Measurements from ENCODE around the gene STH.

The STH gene

GRCh38 chr17:46039592-46040186, 40.6 kb downstream of the STH start:
- no peak overlapping the region for H4K5ac ChIP-seq (ENCODE audit: low read length)
- no peak overlapping the region for H3K18ac ChIP-seq (ENCODE audit: low read length)
- no peak overlapping the region for H3K4me3 ChIP-seq (ENCODE audit: low read length)
- H3K36me3 ChIP-seq (ENCODE audit: control insufficient read depth, insufficient read depth, low read length) = peaks cover 9% of the 10 kb centered on the region
- H2BK120ac ChIP-seq (ENCODE audit: low read depth, low read length) = no peak overlapping the region
- H3K79me2 ChIP-seq (ENCODE audit: control insufficient read depth, insufficient read depth, low read length) = no peaks in the 10 kb centered on the region
- H3K27me3 ChIP-seq (ENCODE audit: insufficient read depth, low read length, poor library complexity) = no peaks in the 10 kb centered on the region
- no peaks in the 10 kb centered on the region for H3K4me1 ChIP-seq (ENCODE audit: control insufficient read depth, low read depth, low read length)
- no peak overlapping the region for H3K56ac ChIP-seq (ENCODE audit: low read length)
- no peak overlapping the region for H2BK5ac ChIP-seq (ENCODE audit: low read length)
- no peak overlapping the region for H4K8ac ChIP-seq (ENCODE audit: low read depth, low read length)
- no peak overlapping the region for H3K4ac ChIP-seq (ENCODE audit: low read depth, low read length)
- WGBS (ENCODE audit: extremely low coverage, insufficient coverage, low lambda C conversion rate) = no CpG with 5 or more reads among the region's 5 CpGs
- H3K4me2 ChIP-seq (ENCODE audit: low read length) = no peak overlapping the region
- no peak overlapping the region for H2AK5ac ChIP-seq (ENCODE audit: low read length)
- H3K23ac ChIP-seq (ENCODE audit: low read length) = no peak overlapping the region
- H3K27ac ChIP-seq (ENCODE audit: low read depth, low read length) = no peak overlapping the region
- no peak for DNase-seq
- H3K9ac ChIP-seq (ENCODE audit: low read length) = no peak overlapping the region
- H2BK15ac ChIP-seq (replicated peaks; ENCODE audit: low read depth) = no peak overlapping the region
- peaks cover 5% of the 10 kb centered on the region for H3K79me1 ChIP-seq (ENCODE audit: low read length)

GRCh38 chr17:46042246-46042645, 43.2 kb downstream of the STH start:
- H3K27ac ChIP-seq (ENCODE audit: low read depth, low read length) = no peak overlapping the region

GRCh38 chr17:46042925-46043324, 43.9 kb downstream of the STH start:
- Histone ChIP-seq H2BK15ac (replicated peaks; ENCODE audit: low read depth) (no peak overlapping the region), H3K18ac (ENCODE audit: low read length) (no peak overlapping the region), H3K27ac (ENCODE audit: low read depth, low read length) (no peak overlapping the region), H3K4ac (ENCODE audit: low read depth, low read length) (no peak overlapping the region), H3K9ac (ENCODE audit: low read length) (no peak overlapping the region), H3K4me2 (ENCODE audit: low read length) (no peak overlapping the region), H3K27me3 (ENCODE audit: insufficient read depth, low read length, poor library complexity) (no peaks in the 10 kb centered on the region), H2BK5ac (ENCODE audit: low read length) (no peak overlapping the region), H3K4me3 (ENCODE audit: low read length) (no peak overlapping the region), H2AK5ac (ENCODE audit: low read length) (no peak overlapping the region), H3K4me1 (ENCODE audit: control insufficient read depth, low read depth, low read length) (no peaks in the 10 kb centered on the region), H3K56ac (ENCODE audit: low read length) (no peak overlapping the region), H3K36me3 (ENCODE audit: control insufficient read depth, insufficient read depth, low read length) (peaks cover 6% of the 10 kb centered on the region), H3K79me1 (ENCODE audit: low read length) (peaks cover 5% of the 10 kb centered on the region), H2BK120ac (ENCODE audit: low read depth, low read length) (no peak overlapping the region), H3K23ac (ENCODE audit: low read length) (no peak overlapping the region), H4K5ac (ENCODE audit: low read length) (no peak overlapping the region), H3K79me2 (ENCODE audit: control insufficient read depth, insufficient read depth, low read length) (no peaks in the 10 kb centered on the region), H4K8ac (ENCODE audit: low read depth, low read length) (no peak overlapping the region)
- no CpG with 5 or more reads among the region's 3 CpGs for WGBS (ENCODE audit: extremely low coverage, insufficient coverage, low lambda C conversion rate)
- DNase-seq = no peak

More at GRCh38 chr17:46042246-46042645, 43.2 kb downstream of the STH start:
- Histone ChIP-seq H2BK15ac (replicated peaks; ENCODE audit: low read depth) (no peak overlapping the region), H3K79me2 (ENCODE audit: control insufficient read depth, insufficient read depth, low read length) (no peaks in the 10 kb centered on the region), H3K9ac (ENCODE audit: low read length) (no peak overlapping the region), H2BK120ac (ENCODE audit: low read depth, low read length) (no peak overlapping the region), H3K27me3 (ENCODE audit: insufficient read depth, low read length, poor library complexity) (no peaks in the 10 kb centered on the region), H3K4ac (ENCODE audit: low read depth, low read length) (no peak overlapping the region), H4K8ac (ENCODE audit: low read depth, low read length) (no peak overlapping the region), H3K56ac (ENCODE audit: low read length) (no peak overlapping the region), H4K5ac (ENCODE audit: low read length) (no peak overlapping the region), H3K23ac (ENCODE audit: low read length) (no peak overlapping the region), H3K18ac (ENCODE audit: low read length) (no peak overlapping the region), H3K4me2 (ENCODE audit: low read length) (no peak overlapping the region), H3K4me1 (ENCODE audit: control insufficient read depth, low read depth, low read length) (no peaks in the 10 kb centered on the region), H3K36me3 (ENCODE audit: control insufficient read depth, insufficient read depth, low read length) (peaks cover 8% of the 10 kb centered on the region), H3K4me3 (ENCODE audit: low read length) (no peak overlapping the region), H3K79me1 (ENCODE audit: low read length) (peaks cover 5% of the 10 kb centered on the region), H2AK5ac (ENCODE audit: low read length) (no peak overlapping the region), H2BK5ac (ENCODE audit: low read length) (no peak overlapping the region)
- no peak for DNase-seq
- no CpG with 5 or more reads among the region's 2 CpGs for WGBS (ENCODE audit: extremely low coverage, insufficient coverage, low lambda C conversion rate)

GRCh38 chr17:46043606-46044005, 44.6 kb downstream of the STH start:
- Histone ChIP-seq H4K8ac (ENCODE audit: low read depth, low read length) (no peak overlapping the region), H3K79me1 (ENCODE audit: low read length) (peaks cover 5% of the 10 kb centered on the region), H3K4me3 (ENCODE audit: low read length) (no peak overlapping the region), H3K27me3 (ENCODE audit: insufficient read depth, low read length, poor library complexity) (no peaks in the 10 kb centered on the region), H2BK120ac (ENCODE audit: low read depth, low read length) (no peak overlapping the region), H3K23ac (ENCODE audit: low read length) (no peak overlapping the region), H3K4ac (ENCODE audit: low read depth, low read length) (no peak overlapping the region), H2BK5ac (ENCODE audit: low read length) (no peak overlapping the region), H3K27ac (ENCODE audit: low read depth, low read length) (no peak overlapping the region), H3K79me2 (ENCODE audit: control insufficient read depth, insufficient read depth, low read length) (no peaks in the 10 kb centered on the region), H4K5ac (ENCODE audit: low read length) (no peak overlapping the region), H3K4me1 (ENCODE audit: control insufficient read depth, low read depth, low read length) (no peaks in the 10 kb centered on the region), H2AK5ac (ENCODE audit: low read length) (no peak overlapping the region), H3K56ac (ENCODE audit: low read length) (no peak overlapping the region), H3K4me2 (ENCODE audit: low read length) (no peak overlapping the region), H3K9ac (ENCODE audit: low read length) (no peak overlapping the region), H2BK15ac (replicated peaks; ENCODE audit: low read depth) (no peak overlapping the region), H3K18ac (ENCODE audit: low read length) (no peak overlapping the region), H3K36me3 (ENCODE audit: control insufficient read depth, insufficient read depth, low read length) (peaks cover 2% of the 10 kb centered on the region)
- no peak for DNase-seq
- whole genome bisulfite sequencing (ENCODE audit: extremely low coverage, insufficient coverage, low lambda C conversion rate) = no CpG with 5 or more reads among the region's 3 CpGs

GRCh38 chr17:46044286-46044928, 45.4 kb downstream of the STH start:
- H3K23ac ChIP-seq (ENCODE audit: low read length) = no peak overlapping the region
- no peak overlapping the region for H2BK120ac ChIP-seq (ENCODE audit: low read depth, low read length)
- H2BK15ac ChIP-seq (replicated peaks; ENCODE audit: low read depth) = no peak overlapping the region
- H3K9ac ChIP-seq (ENCODE audit: low read length) = no peak overlapping the region
- H3K4me2 ChIP-seq (ENCODE audit: low read length) = no peak overlapping the region
- peaks cover 1% of the 10 kb centered on the region for H3K36me3 ChIP-seq (ENCODE audit: control insufficient read depth, insufficient read depth, low read length)
- WGBS (ENCODE audit: extremely low coverage, insufficient coverage, low lambda C conversion rate) = no CpG with 5 or more reads among the region's 5 CpGs
- H3K79me2 ChIP-seq (ENCODE audit: control insufficient read depth, insufficient read depth, low read length) = no peaks in the 10 kb centered on the region
- no peak overlapping the region for H3K4ac ChIP-seq (ENCODE audit: low read depth, low read length)
- no peaks in the 10 kb centered on the region for H3K4me1 ChIP-seq (ENCODE audit: control insufficient read depth, low read depth, low read length)
- DNase-seq = peak; percentile 94
- H4K5ac ChIP-seq (ENCODE audit: low read length) = no peak overlapping the region
- H3K27ac ChIP-seq (ENCODE audit: low read depth, low read length) = no peak overlapping the region
- H2AK5ac ChIP-seq (ENCODE audit: low read length) = no peak overlapping the region
- H3K56ac ChIP-seq (ENCODE audit: low read length) = no peak overlapping the region
- no peak overlapping the region for H4K8ac ChIP-seq (ENCODE audit: low read depth, low read length)
- peaks cover 5% of the 10 kb centered on the region for H3K79me1 ChIP-seq (ENCODE audit: low read length)
- no peak overlapping the region for H3K4me3 ChIP-seq (ENCODE audit: low read length)
- H3K18ac ChIP-seq (ENCODE audit: low read length) = no peak overlapping the region
- no peak overlapping the region for H2BK5ac ChIP-seq (ENCODE audit: low read length)
- H3K27me3 ChIP-seq (ENCODE audit: insufficient read depth, low read length, poor library complexity) = no peaks in the 10 kb centered on the region

- Histone ChIP-seq H3K27ac (ENCODE audit: low read depth, low read length) (no peak overlapping the region), H2BK15ac (replicated peaks; ENCODE audit: low read depth) (no peak overlapping the region)
Measured at GRCh38 chr17:46044989-46045388, 45.9 kb downstream of the STH start.

More at GRCh38 chr17:46044989-46045388, 45.9 kb downstream of the STH start:
- Histone ChIP-seq H2AK5ac (ENCODE audit: low read length) (no peak overlapping the region), H2BK120ac (ENCODE audit: low read depth, low read length) (no peak overlapping the region), H4K8ac (ENCODE audit: low read depth, low read length) (no peak overlapping the region), H3K79me1 (ENCODE audit: low read length) (peaks cover 3% of the 10 kb centered on the region), H3K23ac (ENCODE audit: low read length) (no peak overlapping the region), H2BK5ac (ENCODE audit: low read length) (no peak overlapping the region), H3K4me2 (ENCODE audit: low read length) (no peak overlapping the region), H3K36me3 (ENCODE audit: control insufficient read depth, insufficient read depth, low read length) (no peaks in the 10 kb centered on the region), H3K9ac (ENCODE audit: low read length) (no peak overlapping the region), H3K4me3 (ENCODE audit: low read length) (no peak overlapping the region), H3K4ac (ENCODE audit: low read depth, low read length) (no peak overlapping the region), H3K79me2 (ENCODE audit: control insufficient read depth, insufficient read depth, low read length) (no peaks in the 10 kb centered on the region), H3K56ac (ENCODE audit: low read length) (no peak overlapping the region), H3K18ac (ENCODE audit: low read length) (no peak overlapping the region), H3K27me3 (ENCODE audit: insufficient read depth, low read length, poor library complexity) (no peaks in the 10 kb centered on the region), H3K4me1 (ENCODE audit: control insufficient read depth, low read depth, low read length) (no peaks in the 10 kb centered on the region), H4K5ac (ENCODE audit: low read length) (no peak overlapping the region)
- no CpG with 5 or more reads among the region's 2 CpGs for WGBS (ENCODE audit: extremely low coverage, insufficient coverage, low lambda C conversion rate)
- DNase-seq = no peak

Data from mesendoderm (in vitro differentiated cells).